Measurements from ENCODE around the gene PRR22. TPM values are rescaled to one million over a fixed set of nuclear protein-coding genes. Genes with fewer than 3 reads are reported as not detected.

PRR22 gene
- polyA plus RNA-seq, 1 donor from 2014 or later = 0.97 TPM

DNA sequence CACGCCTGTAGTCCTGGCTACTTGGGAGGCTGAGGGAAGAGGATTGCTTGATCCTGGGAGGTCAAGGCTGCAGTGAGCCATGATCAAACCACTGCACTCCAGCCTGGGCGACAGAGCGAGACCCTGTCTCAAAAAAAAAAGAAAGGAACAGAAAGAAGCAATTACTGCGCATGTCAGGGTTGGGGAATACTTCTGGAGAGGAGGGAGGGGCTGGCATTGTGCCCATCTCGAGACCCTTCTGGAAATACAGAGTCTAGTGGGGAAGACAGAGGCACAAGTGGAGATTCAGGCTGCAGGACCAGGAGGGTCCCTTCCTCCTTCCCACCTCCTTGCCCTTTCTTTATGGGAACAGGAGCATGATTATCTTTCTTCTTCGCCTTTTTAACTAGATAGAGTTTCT is 30.8 kb downstream of the PRR22 start:
- no peak overlapping the region for H3K4me3 ChIP-seq (ENCODE audit: low read length)
- H3K9ac ChIP-seq (ENCODE audit: low read length) = no peak overlapping the region
- TF ChIP-seq EP300 (conservative IDR thresholded peaks at IDR 0.05; ENCODE audit: poor library complexity, severe bottlenecking) (no peak), EZH2 (IDR thresholded peaks at IDR 0.05; ENCODE audit: borderline replicate concordance, insufficient read depth, low read length, poor library complexity, severe bottlenecking) (no peak), MXI1 (conservative IDR thresholded peaks at IDR 0.05; ENCODE audit: poor library complexity, severe bottlenecking) (no peak), SMC3 (conservative IDR thresholded peaks at IDR 0.05; ENCODE audit: poor library complexity) (no peak), RAD21 (conservative IDR thresholded peaks at IDR 0.05) (no peak), POLR2AphosphoS5 (IDR thresholded peaks at IDR 0.05) (no peak), TAF1 (IDR thresholded peaks at IDR 0.05; ENCODE audit: low read depth) (no peak)
- TF ChIP-seq, protein P1, sequence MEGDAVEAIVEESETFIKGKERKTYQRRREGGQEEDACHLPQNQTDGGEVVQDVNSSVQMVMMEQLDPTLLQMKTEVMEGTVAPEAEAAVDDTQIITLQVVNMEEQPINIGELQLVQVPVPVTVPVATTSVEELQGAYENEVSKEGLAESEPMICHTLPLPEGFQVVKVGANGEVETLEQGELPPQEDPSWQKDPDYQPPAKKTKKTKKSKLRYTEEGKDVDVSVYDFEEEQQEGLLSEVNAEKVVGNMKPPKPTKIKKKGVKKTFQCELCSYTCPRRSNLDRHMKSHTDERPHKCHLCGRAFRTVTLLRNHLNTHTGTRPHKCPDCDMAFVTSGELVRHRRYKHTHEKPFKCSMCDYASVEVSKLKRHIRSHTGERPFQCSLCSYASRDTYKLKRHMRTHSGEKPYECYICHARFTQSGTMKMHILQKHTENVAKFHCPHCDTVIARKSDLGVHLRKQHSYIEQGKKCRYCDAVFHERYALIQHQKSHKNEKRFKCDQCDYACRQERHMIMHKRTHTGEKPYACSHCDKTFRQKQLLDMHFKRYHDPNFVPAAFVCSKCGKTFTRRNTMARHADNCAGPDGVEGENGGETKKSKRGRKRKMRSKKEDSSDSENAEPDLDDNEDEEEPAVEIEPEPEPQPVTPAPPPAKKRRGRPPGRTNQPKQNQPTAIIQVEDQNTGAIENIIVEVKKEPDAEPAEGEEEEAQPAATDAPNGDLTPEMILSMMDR (IDR thresholded peaks at IDR 0.05; ENCODE audit: poor library complexity, severe bottlenecking) = no peak
- TF ChIP-seq, protein P2, sequence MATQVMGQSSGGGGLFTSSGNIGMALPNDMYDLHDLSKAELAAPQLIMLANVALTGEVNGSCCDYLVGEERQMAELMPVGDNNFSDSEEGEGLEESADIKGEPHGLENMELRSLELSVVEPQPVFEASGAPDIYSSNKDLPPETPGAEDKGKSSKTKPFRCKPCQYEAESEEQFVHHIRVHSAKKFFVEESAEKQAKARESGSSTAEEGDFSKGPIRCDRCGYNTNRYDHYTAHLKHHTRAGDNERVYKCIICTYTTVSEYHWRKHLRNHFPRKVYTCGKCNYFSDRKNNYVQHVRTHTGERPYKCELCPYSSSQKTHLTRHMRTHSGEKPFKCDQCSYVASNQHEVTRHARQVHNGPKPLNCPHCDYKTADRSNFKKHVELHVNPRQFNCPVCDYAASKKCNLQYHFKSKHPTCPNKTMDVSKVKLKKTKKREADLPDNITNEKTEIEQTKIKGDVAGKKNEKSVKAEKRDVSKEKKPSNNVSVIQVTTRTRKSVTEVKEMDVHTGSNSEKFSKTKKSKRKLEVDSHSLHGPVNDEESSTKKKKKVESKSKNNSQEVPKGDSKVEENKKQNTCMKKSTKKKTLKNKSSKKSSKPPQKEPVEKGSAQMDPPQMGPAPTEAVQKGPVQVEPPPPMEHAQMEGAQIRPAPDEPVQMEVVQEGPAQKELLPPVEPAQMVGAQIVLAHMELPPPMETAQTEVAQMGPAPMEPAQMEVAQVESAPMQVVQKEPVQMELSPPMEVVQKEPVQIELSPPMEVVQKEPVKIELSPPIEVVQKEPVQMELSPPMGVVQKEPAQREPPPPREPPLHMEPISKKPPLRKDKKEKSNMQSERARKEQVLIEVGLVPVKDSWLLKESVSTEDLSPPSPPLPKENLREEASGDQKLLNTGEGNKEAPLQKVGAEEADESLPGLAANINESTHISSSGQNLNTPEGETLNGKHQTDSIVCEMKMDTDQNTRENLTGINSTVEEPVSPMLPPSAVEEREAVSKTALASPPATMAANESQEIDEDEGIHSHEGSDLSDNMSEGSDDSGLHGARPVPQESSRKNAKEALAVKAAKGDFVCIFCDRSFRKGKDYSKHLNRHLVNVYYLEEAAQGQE (IDR thresholded peaks at IDR 0.05; ENCODE audit: borderline replicate concordance) = no peak
- no peaks in the 10 kb centered on the region for H3K36me3 ChIP-seq (ENCODE audit: insufficient read depth, low read length)
- H3K4me2 ChIP-seq (ENCODE audit: low read length) = no peak overlapping the region
- no peaks in the 10 kb centered on the region for H3K79me2 ChIP-seq (replicated peaks; ENCODE audit: insufficient read depth, low read length)
- H3F3A ChIP-seq (ENCODE audit: insufficient read depth, low read length, poor library complexity, severe bottlenecking) = no peaks in the 10 kb centered on the region
- H2AFZ ChIP-seq (ENCODE audit: low read depth, low read length) = no peak overlapping the region
- no peaks in the 10 kb centered on the region for H3K9me3 ChIP-seq (ENCODE audit: low read length)
- H3K9me2 ChIP-seq (ENCODE audit: insufficient read depth, low read length) = no peaks in the 10 kb centered on the region
- no peak overlapping the region for H3K27ac ChIP-seq (ENCODE audit: low read length)
- H4K20me1 ChIP-seq (ENCODE audit: insufficient read depth) = no peaks in the 10 kb centered on the region
- H3K27me3 ChIP-seq (ENCODE audit: insufficient read depth, low read depth, low read length) = no peaks in the 10 kb centered on the region

DNA sequence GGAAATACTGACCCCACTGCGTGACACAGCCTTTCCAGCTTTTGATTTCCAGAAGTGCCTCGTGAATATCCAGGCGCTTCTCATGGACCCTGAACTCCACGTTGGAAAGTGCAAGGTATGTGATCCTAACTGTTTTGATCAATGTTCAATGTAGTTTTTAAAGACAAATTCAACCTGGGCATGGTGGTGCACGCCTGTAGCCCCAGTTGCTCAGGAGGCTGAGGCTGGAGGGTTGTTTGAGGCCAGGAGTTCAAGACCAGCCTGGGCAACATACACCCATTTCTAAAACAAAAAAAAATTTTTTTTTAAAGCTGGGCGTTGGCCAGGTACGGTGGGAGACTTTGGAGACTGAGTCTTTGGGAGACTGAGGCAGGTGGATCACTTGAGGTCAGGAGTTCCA is 32.8 kb downstream of the PRR22 start:
- H3K27ac ChIP-seq (ENCODE audit: low read length) = no peak overlapping the region
- no peak overlapping the region for H3K4me3 ChIP-seq (ENCODE audit: low read length)
- no peak overlapping the region for H2AFZ ChIP-seq (ENCODE audit: low read depth, low read length)
- no peak overlapping the region for H3K9ac ChIP-seq (ENCODE audit: low read length)
- no peaks in the 10 kb centered on the region for H3K79me2 ChIP-seq (replicated peaks; ENCODE audit: insufficient read depth, low read length)
- H3K9me2 ChIP-seq (ENCODE audit: insufficient read depth, low read length) = no peaks in the 10 kb centered on the region
- H3F3A ChIP-seq (ENCODE audit: insufficient read depth, low read length, poor library complexity, severe bottlenecking) = no peaks in the 10 kb centered on the region
- H3K27me3 ChIP-seq (ENCODE audit: insufficient read depth, low read depth, low read length) = no peaks in the 10 kb centered on the region
- no peak overlapping the region for H3K4me2 ChIP-seq (ENCODE audit: low read length)
- no peaks in the 10 kb centered on the region for H4K20me1 ChIP-seq (ENCODE audit: insufficient read depth)
- TF ChIP-seq EP300 (conservative IDR thresholded peaks at IDR 0.05; ENCODE audit: poor library complexity, severe bottlenecking) = no peak
- TF ChIP-seq, protein P1 (IDR thresholded peaks at IDR 0.05; ENCODE audit: poor library complexity, severe bottlenecking) = no peak
- H3K36me3 ChIP-seq (ENCODE audit: insufficient read depth, low read length) = no peaks in the 10 kb centered on the region
- H3K9me3 ChIP-seq (ENCODE audit: low read length) = no peaks in the 10 kb centered on the region

Data from neural cell (in vitro differentiated cells).